Fibroblast of lung (primary cell): ENCODE data around the gene HPX.

Experiments
- EZH2 ChIP-seq: IDR thresholded peaks from 2 replicates; pipeline ENCODE4 v1.5.1; 2012; ENCODE audit warnings: low read length, control low read depth, mild to moderate bottlenecking; ENCODE audit errors: missing control alignments
- TF ChIP-seq, protein P1 (sequence below), 2 donors: IDR thresholded peaks in 1 of 2; conservative IDR thresholded peaks in 1 of 2; 1 replicate in 1 of 2; 2 replicates in 1 of 2; pipeline ENCODE4 v1.5.1; 2011 to 2012; ENCODE audit warnings: low read length in 2 of 2, control low read depth in 1 of 2, inconsistent platforms in 1 of 2, low read depth in 1 of 2, mild to moderate bottlenecking in 1 of 2

- TF ChIP-seq, protein P1, sequence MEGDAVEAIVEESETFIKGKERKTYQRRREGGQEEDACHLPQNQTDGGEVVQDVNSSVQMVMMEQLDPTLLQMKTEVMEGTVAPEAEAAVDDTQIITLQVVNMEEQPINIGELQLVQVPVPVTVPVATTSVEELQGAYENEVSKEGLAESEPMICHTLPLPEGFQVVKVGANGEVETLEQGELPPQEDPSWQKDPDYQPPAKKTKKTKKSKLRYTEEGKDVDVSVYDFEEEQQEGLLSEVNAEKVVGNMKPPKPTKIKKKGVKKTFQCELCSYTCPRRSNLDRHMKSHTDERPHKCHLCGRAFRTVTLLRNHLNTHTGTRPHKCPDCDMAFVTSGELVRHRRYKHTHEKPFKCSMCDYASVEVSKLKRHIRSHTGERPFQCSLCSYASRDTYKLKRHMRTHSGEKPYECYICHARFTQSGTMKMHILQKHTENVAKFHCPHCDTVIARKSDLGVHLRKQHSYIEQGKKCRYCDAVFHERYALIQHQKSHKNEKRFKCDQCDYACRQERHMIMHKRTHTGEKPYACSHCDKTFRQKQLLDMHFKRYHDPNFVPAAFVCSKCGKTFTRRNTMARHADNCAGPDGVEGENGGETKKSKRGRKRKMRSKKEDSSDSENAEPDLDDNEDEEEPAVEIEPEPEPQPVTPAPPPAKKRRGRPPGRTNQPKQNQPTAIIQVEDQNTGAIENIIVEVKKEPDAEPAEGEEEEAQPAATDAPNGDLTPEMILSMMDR (conservative IDR thresholded peaks at IDR 0.05 in 1 of 2, IDR thresholded peaks at IDR 0.05 in 1 of 2; ENCODE audit: low read depth in 1 of 2, low read length in 2 of 2), result no peak
- no peak for TF ChIP-seq EZH2
These were observed 28.1 kb upstream of the HPX start for GRCh38 chr11:6468712-6469495.
